Lower leg skin (tissue), 4 donors: ENCODE results near the gene MAP1LC3A. TPM values are rescaled to one million over a fixed set of nuclear protein-coding genes. Genes with fewer than 3 reads are reported as not detected.

Experiments used
- DNase-seq, 2 donors: peaks; one replicate each; pipeline ENCODE4 v3.0.0-alpha.2; 2019; ENCODE audit warnings: low spot score in 2 of 2
- H3K4me3 ChIP-seq: fragments of 200-600 bp; sonication (generic); 2 replicates; pipeline ENCODE4 v1.5.1; 2017; ENCODE audit warnings: mild to moderate bottlenecking, low read depth; ENCODE audit not compliant: poor library complexity, severe bottlenecking
- CTCF ChIP-seq, 3 donors: fragments of 450-650 bp; IDR thresholded peaks; one replicate each; pipeline ENCODE4 v1.5.1; 2016; ENCODE audit warnings: antibody characterized with exemption in 3 of 3, mild to moderate bottlenecking in 3 of 3, moderate library complexity in 2 of 3
- POLR2A ChIP-seq, 2 donors: fragments of 450-650 bp; IDR thresholded peaks; one replicate each; pipeline ENCODE4 v1.6.1; 2016 to 2017; ENCODE audit warnings: antibody characterized with exemption in 2 of 2, mild to moderate bottlenecking in 1 of 2, moderate library complexity in 1 of 2
- WGBS, 2 donors: methylation state at CpG; one replicate each; pipeline ENCODE4 v1.1.5; 2018; 5-methylcytosine and 5-hydroxymethylcytosine counted together
- intact Hi-C: fragments of 100-400 bp; cut with DNase I; formaldehyde crosslinking; loops from one replicate; pipeline ENCODE4 v1.15.0; 2023; ENCODE audit warnings: low total_unique reads
- total RNA-seq, 4 donors: library from RNA; depleted of rRNA; stranded (reverse); fragments of >200 nt; gene quantifications; one replicate each; pipeline ENCODE4 v1.1.0, GENCODE V29; 2016

Gene MAP1LC3A
- total RNA-seq, 4 donors from 2014 or later: 127 to 293 (median 147) TPM

DNA sequence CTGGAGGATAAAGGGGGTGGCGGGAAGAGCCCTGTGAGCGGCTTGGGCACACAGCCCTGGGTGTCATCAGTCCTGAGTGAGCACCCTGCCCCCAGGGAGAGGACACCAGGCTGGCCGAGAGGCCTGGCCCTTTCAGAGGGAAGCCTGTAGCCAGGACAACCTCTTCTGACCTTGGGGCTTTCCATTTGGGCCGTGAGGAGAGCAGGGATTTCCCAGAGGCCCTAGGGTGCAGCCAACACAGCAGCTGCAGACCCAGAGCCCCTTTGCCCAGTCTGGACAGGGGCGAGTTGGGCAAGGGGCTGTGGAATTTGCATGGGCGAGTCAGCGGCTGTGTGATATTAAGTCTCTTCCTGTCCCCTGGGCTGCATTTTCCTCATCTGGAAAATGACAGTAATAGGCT is 6.3 kb downstream of the MAP1LC3A start:
- no peak for DNase-seq
- no peak for TF ChIP-seq CTCF (IDR thresholded peaks at IDR 0.05)
- no peak for TF ChIP-seq POLR2A (IDR thresholded peaks at IDR 0.05)
- WGBS, 2 donors: 72 to 81% methylated on average over 5 to 7 of the region's 7 CpGs
- H3K4me3 ChIP-seq: no peak overlapping the region
- intact Hi-C loops: no loop called here

DNA sequence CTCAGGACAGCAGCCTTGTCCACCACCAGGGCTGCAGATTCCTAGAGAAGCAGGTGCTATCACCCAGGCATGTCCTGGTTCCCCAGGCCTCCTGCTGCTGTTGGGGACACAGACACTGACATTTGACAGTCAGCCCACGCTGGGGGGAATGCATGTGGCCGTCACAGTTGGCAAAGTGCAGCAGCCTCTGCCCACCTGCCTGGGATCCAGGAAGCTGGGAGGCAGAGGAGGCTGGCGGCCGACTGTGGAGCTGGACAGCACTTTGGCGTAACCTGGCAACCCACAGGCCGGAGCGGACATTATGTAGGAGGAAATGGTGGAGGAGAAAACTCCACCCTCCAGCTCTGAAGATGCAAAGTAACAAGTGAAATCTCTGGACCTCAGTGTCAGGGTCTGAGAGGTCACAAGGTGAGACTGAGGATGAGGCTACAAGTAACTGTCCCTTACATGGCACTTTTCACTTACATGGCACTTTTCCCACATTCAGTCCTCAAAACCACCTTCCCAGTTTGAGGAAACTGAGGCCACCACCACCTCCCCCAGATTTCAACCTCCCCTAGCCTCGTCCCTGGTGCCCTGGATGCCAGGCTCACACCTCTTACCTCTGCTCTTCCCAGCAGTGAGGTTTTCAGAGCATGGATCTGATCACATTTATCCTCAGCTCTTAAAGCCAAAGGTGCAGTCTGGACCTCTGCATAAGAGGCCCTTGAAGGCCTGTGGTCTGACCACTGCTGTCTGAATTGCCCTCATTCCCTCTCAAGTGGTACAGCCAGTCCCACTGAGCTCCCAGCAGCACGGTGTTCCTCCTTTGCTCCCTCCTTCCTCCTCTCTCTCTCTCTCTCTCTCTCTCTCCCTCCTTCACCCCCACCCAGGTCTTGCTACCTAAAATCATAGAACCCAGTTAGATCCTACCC is 8.7 kb downstream of the MAP1LC3A start:
- no peak for TF ChIP-seq CTCF (IDR thresholded peaks at IDR 0.05)
- TF ChIP-seq POLR2A (IDR thresholded peaks at IDR 0.05): no peak
- no peak for DNase-seq
- H3K4me3 ChIP-seq: no peak overlapping the region
- 91 to 94% methylated on average over 9 of the region's 9 CpGs for WGBS, 2 donors
- intact Hi-C loops: no loop called here

GRCh38 chr20:34567892-34568865 is 9.7 kb downstream of the MAP1LC3A start:
- 94 to 95% methylated on average over 15 of the region's 15 CpGs for WGBS, 2 donors
- no peak for TF ChIP-seq POLR2A (IDR thresholded peaks at IDR 0.05)
- TF ChIP-seq CTCF (IDR thresholded peaks at IDR 0.05): no peak
- no peak overlapping the region for H3K4me3 ChIP-seq
- intact Hi-C loops: no loop called here
- no peak for DNase-seq

- H3K4me3 ChIP-seq: no peak overlapping the region
- intact Hi-C loops: no loop called here
- TF ChIP-seq POLR2A (IDR thresholded peaks at IDR 0.05) (no peak), CTCF (IDR thresholded peaks at IDR 0.05) (no peak)
- no peak for DNase-seq
- 86 to 91% methylated on average over 2 of the region's 2 CpGs for WGBS, 2 donors
Measured at GRCh38 chr20:34569598-34569997, 11.1 kb downstream of the MAP1LC3A start.

GRCh38 chr20:34570859-34571306 is 12.4 kb downstream of the MAP1LC3A start:
- no peak overlapping the region for H3K4me3 ChIP-seq
- TF ChIP-seq POLR2A (IDR thresholded peaks at IDR 0.05) (no peak), CTCF (IDR thresholded peaks at IDR 0.05) (no peak)
- intact Hi-C loops: loop anchor here (10.0 kb wide), 1 partner anchor 134 kb away; the partner anchor contains the start of gene TP53INP2
- WGBS, 2 donors: 67 to 71% methylated on average over 3 of the region's 3 CpGs
- DNase-seq: no peak
